H1 (cell line): Measurements from ENCODE around the gene SHISAL1. TPM values are rescaled to one million over a fixed set of nuclear protein-coding genes. Genes with fewer than 3 reads are reported as not detected.

Experiments
- GABPA ChIP-seq: IDR thresholded peaks from 2 replicates; pipeline ENCODE4 v1.6.1; 2011; ENCODE audit warnings: mild to moderate bottlenecking, low read length, moderate library complexity, borderline replicate concordance; ENCODE audit not compliant: insufficient read depth
- JUN ChIP-seq: IDR thresholded peaks from 2 replicates; pipeline ENCODE4 v1.6.1; 2011; ENCODE audit warnings: low read depth, mild to moderate bottlenecking, improper control_type of control experiment, low read length
- KDM5A ChIP-seq: fragments of 200-600 bp; IDR thresholded peaks from 2 replicates; pipeline ENCODE4 v1.7.1; 2012; ENCODE audit warnings: mild to moderate bottlenecking, low read length, inconsistent platforms, mixed read lengths
- SP4 ChIP-seq: IDR thresholded peaks from 2 replicates; pipeline ENCODE4 v1.6.1; 2012; ENCODE audit warnings: low read length, inconsistent platforms
- polyA plus RNA-seq, 7 experiments: library from polyadenylated mRNA; depleted of rRNA in 3 of 7; stranded (reverse) in 5 of 7; unstranded in 2 of 7; fragments of >200 nt in 5 of 7; fragments of 200-250 nt in 2 of 7; gene quantifications; 1 replicate in 5 of 7; 2 replicates in 1 of 7; 4 replicates in 1 of 7; pipeline versions ENCODE4 v1.2.1 to v1.2.3, GENCODE V29; 2011 to 2013; ENCODE audit warnings: missing spikeins in 2 of 7, mixed read lengths in 2 of 7
- total RNA-seq: library from RNA; stranded (reverse); fragmentation: NEBNext Ultra II Directional; extraction: Animal tissue kit (Norgen Biotek cat#: 25700); gene quantifications from 2 replicates; pipeline ENCODE4 v1.2.1, GENCODE V29; 2021

Gene SHISAL1
- total and polyA plus RNA-seq, 2 of the 8 experiments (the other 6 are each of a cell fraction or from before 2014, with no cell fraction given) = 3.7 to 5.8 TPM

- TF ChIP-seq GABPA (no peak), SP4 (no peak), JUN (no peak), KDM5A (no peak)
- TF ChIP-seq, all 59 proteins: peak for 0
Observed at GRCh38 chr22:44199866-44200265, 112.9 kb downstream of the SHISAL1 start (continued).
